Measurements from ENCODE around the gene JMJD8.

Gene JMJD8

DNA sequence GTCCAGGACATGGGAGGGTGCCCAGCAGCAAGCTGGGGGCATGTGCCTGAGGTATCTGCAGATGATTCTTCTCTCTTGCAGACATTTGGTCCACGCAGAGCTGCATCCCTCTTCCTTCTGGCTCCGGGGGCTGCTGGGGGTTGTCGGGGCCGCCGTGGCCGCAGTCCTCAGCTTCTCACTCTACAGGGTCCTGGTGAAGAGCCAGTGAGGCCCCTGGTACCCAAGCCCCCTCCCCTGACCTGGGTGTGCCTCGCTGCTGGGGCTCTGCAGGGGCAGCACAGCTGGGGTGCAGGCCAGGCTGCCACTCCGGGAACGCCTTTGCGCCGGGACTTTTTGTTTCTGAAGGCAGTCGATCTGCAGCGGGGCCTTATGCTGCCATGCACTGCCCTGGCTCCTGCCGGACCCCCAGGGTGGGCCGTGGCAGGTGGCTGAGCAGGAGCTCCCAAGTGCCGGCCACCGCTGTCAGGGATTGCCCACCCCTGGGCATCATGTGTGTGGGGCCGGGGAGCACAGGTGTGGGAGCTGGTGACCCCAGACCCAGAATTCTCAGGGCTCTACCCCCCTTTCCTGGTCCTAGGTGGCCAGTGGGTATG lies 10.6 kb downstream of the JMJD8 start:
- Histone ChIP-seq H3K36me3 (ENCODE audit: control insufficient read depth in 2 of 2, insufficient read depth in 2 of 2, low read length in 2 of 2) (peaks cover 13 to 20% of the 10 kb centered on the region in 2 donors), H3K27ac (ENCODE audit: low read length) (no peak overlapping the region), H3K27me3 (ENCODE audit: control insufficient read depth in 1 of 2, insufficient read depth in 2 of 2, low read length in 2 of 2) (peaks cover 0 to 4% of the 10 kb centered on the region in 2 donors), H3K4me3 (ENCODE audit: low read length in 2 of 2) (no peak overlapping the region), H3K9me3 (ENCODE audit: control insufficient read depth in 2 of 2, low read length in 2 of 2) (no peaks in the 10 kb centered on the region), H3K9ac (ENCODE audit: low read length in 2 of 2) (no peak overlapping the region), H3K4me1 (ENCODE audit: control insufficient read depth, insufficient read depth, low read length) (peaks cover 27% of the 10 kb centered on the region)

DNA sequence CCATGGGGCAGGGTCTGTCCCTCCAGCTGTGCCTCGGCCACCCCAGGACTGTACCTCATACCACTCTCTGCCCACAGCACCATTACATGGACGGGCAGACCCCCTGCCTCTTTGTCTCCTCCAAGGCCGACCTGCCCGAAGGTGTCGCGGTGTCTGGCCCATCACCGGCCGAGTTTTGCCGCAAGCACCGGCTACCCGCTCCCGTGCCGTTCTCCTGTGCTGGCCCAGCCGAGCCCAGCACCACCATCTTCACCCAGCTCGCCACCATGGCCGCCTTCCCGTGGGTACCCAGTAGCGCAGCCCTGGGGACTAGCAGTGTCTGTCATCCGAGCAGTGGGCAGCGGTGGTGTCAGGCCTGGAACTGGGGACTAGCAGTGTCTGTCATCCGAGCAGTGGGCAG lies 11.3 kb downstream of the JMJD8 start:
- Histone ChIP-seq H3K4me1 (ENCODE audit: control insufficient read depth, insufficient read depth, low read length) (peaks cover 27% of the 10 kb centered on the region), H3K27me3 (ENCODE audit: control insufficient read depth in 1 of 2, insufficient read depth in 2 of 2, low read length in 2 of 2) (peaks cover 0 to 4% of the 10 kb centered on the region in 2 donors), H3K9ac (ENCODE audit: low read length in 2 of 2) (no peak overlapping the region), H3K27ac (ENCODE audit: low read length) (no peak overlapping the region), H3K4me3 (ENCODE audit: low read length in 2 of 2) (no peak overlapping the region), H3K9me3 (ENCODE audit: control insufficient read depth in 2 of 2, low read length in 2 of 2) (no peaks in the 10 kb centered on the region), H3K36me3 (ENCODE audit: control insufficient read depth in 2 of 2, insufficient read depth in 2 of 2, low read length in 2 of 2) (peaks cover 13 to 20% of the 10 kb centered on the region in 2 donors)

DNA sequence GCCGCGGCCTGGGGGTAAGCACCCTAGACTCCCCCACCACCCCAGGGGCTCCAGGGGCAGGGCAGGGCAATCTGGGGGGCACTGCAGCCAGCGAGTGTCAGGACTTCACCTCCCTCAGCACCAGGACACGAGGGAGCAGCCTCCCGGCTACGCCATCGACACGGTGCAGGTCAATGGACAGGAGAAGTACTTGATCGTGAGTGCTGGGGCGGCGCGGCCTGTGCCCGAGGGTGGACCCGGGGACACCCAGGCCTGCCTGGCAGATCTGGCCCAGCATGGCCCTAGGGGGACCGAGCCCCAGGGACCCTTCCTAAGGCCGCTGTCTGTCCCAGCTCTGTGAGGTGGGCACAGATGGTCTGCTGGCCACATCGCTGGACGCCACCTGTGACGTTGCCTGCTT lies 11.8 kb downstream of the JMJD8 start:
- Histone ChIP-seq H3K4me3 (ENCODE audit: low read length in 2 of 2) (no peak overlapping the region), H3K36me3 (ENCODE audit: control insufficient read depth in 2 of 2, insufficient read depth in 2 of 2, low read length in 2 of 2) (peaks cover 13 to 20% of the 10 kb centered on the region in 2 donors), H3K4me1 (ENCODE audit: control insufficient read depth, insufficient read depth, low read length) (peaks cover 32% of the 10 kb centered on the region), H3K27ac (ENCODE audit: low read length) (no peak overlapping the region), H3K27me3 (ENCODE audit: control insufficient read depth in 1 of 2, insufficient read depth in 2 of 2, low read length in 2 of 2) (peaks cover 0 to 4% of the 10 kb centered on the region in 2 donors), H3K9me3 (ENCODE audit: control insufficient read depth in 2 of 2, low read length in 2 of 2) (no peaks in the 10 kb centered on the region), H3K9ac (ENCODE audit: low read length in 2 of 2) (no peak overlapping the region)

DNA sequence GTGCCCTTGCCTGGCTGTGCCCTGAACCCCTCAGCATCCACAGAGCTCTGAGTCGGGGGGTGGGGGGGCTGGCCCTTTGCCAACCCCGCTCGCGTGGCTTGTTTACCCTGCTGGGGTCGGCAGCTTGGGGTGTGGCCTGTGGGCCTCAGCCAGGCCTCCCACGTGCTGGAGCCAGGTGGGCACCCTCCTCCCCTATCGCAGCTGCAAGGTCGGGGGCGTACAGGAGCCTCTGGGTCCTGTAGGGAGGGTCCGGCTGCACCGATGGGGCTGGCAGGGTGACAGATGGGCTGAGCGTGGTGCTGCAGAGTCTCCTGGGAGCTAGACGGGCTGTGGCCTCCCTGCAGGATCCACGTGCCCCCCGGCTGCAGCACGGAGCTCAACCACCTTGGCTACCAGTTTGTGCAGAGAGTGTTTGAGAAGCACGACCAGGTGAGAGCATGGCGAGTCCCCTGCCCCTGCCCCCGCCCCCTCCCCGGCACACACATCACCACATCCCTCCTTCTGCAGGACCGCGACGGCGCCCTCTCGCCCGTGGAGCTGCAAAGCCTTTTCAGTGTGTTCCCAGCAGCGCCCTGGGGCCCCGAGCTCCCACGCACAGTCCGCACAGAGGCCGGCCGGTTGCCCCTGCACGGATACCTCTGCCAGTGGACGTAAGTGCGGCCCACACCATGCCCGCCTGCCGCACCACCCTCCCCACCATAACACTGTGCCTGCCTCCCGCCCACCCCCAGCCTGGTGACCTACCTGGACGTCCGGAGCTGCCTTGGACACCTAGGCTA lies 12.6 kb downstream of the JMJD8 start:
- Histone ChIP-seq H3K36me3 (ENCODE audit: control insufficient read depth in 2 of 2, insufficient read depth in 2 of 2, low read length in 2 of 2) (peaks cover 13 to 20% of the 10 kb centered on the region in 2 donors), H3K9ac (ENCODE audit: low read length in 2 of 2) (no peak overlapping the region), H3K4me1 (ENCODE audit: control insufficient read depth, insufficient read depth, low read length) (peaks cover 37% of the 10 kb centered on the region), H3K4me3 (ENCODE audit: low read length in 2 of 2) (no peak overlapping the region), H3K27me3 (ENCODE audit: control insufficient read depth in 1 of 2, insufficient read depth in 2 of 2, low read length in 2 of 2) (peaks cover 0 to 4% of the 10 kb centered on the region in 2 donors), H3K9me3 (ENCODE audit: control insufficient read depth in 2 of 2, low read length in 2 of 2) (no peaks in the 10 kb centered on the region), H3K27ac (ENCODE audit: low read length) (no peak overlapping the region)

DNA sequence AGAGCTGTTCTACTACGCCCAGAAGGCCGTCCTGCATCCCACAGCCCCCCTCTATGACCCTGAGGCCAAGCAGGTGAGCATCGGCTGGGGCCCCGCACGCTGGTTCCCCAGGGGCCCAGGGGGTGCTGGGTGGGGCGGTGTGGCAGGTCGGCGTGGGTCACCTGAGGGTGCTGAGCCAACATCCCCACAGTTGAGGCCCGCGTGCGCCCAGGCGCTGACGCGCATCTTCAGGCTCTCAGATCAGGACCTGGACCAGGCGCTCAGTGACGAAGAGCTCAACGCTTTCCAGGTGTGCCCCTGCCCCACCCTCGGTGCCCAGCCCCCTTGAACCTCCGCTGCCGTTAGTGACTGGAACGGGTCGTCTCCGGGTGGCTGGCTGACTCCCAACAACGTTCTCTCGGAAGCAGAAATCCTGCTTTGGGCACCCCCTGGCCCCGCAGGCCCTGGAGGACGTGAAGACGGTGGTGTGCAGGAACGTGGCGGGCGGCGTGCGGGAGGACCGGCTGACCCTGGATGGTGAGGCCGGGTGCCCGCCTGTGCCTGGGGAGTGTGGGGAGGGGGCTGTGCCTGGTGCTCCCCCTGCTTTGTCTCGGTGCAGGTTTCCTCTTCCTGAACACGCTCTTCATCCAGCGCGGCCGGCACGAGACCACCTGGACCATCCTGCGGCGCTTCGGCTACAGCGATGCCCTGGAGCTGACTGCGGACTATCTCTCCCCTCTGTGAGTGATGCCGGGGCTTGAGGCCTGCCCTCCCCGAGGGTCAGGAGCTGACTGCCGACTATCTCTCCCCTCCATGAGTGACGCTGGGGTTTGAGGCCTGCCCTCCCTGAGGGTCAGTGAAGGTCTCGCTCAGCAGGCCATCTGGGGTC lies 13.4 kb downstream of the JMJD8 start:
- Histone ChIP-seq H3K36me3 (ENCODE audit: control insufficient read depth in 2 of 2, insufficient read depth in 2 of 2, low read length in 2 of 2) (peaks cover 13 to 20% of the 10 kb centered on the region in 2 donors), H3K9ac (ENCODE audit: low read length in 2 of 2) (no peak overlapping the region), H3K4me3 (ENCODE audit: low read length in 2 of 2) (no peak overlapping the region), H3K4me1 (ENCODE audit: control insufficient read depth, insufficient read depth, low read length) (peaks cover 30% of the 10 kb centered on the region), H3K27me3 (ENCODE audit: control insufficient read depth in 1 of 2, insufficient read depth in 2 of 2, low read length in 2 of 2) (peaks cover 0 to 4% of the 10 kb centered on the region in 2 donors), H3K27ac (ENCODE audit: low read length) (no peak overlapping the region), H3K9me3 (ENCODE audit: control insufficient read depth in 2 of 2, low read length in 2 of 2) (no peaks in the 10 kb centered on the region)

DNA sequence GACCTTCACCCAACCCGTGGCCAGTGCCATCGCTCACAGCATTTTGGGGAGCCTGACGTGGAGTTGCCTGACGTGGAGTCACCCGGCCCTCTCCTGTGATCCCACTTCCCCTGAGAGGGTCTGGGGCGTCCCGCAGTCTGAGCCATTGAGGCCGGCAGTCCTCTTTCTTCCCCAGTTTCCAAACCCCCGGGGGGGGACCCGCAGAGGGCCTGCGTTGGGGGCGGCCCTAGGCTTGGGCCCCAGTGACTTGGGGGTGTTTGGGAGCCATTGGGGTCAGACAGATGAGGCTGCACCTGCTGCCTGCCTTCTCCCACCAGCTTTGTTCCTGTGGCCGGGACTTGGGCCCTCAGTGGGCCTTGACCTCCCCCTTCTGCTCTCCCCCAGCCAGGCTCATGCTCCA lies 14.5 kb downstream of the JMJD8 start:
- Histone ChIP-seq H3K27me3 (ENCODE audit: control insufficient read depth in 1 of 2, insufficient read depth in 2 of 2, low read length in 2 of 2) (no peaks in the 10 kb centered on the region), H3K9me3 (ENCODE audit: control insufficient read depth in 2 of 2, low read length in 2 of 2) (no peaks in the 10 kb centered on the region), H3K9ac (ENCODE audit: low read length in 2 of 2) (no peak overlapping the region), H3K4me1 (ENCODE audit: control insufficient read depth, insufficient read depth, low read length) (peaks cover 20% of the 10 kb centered on the region), H3K27ac (ENCODE audit: low read length) (no peak overlapping the region), H3K36me3 (ENCODE audit: control insufficient read depth in 2 of 2, insufficient read depth in 2 of 2, low read length in 2 of 2) (peaks cover 13 to 20% of the 10 kb centered on the region in 2 donors), H3K4me3 (ENCODE audit: low read length in 2 of 2) (peak overlapping the region in 1 of 2 donors; percentile 82)

DNA sequence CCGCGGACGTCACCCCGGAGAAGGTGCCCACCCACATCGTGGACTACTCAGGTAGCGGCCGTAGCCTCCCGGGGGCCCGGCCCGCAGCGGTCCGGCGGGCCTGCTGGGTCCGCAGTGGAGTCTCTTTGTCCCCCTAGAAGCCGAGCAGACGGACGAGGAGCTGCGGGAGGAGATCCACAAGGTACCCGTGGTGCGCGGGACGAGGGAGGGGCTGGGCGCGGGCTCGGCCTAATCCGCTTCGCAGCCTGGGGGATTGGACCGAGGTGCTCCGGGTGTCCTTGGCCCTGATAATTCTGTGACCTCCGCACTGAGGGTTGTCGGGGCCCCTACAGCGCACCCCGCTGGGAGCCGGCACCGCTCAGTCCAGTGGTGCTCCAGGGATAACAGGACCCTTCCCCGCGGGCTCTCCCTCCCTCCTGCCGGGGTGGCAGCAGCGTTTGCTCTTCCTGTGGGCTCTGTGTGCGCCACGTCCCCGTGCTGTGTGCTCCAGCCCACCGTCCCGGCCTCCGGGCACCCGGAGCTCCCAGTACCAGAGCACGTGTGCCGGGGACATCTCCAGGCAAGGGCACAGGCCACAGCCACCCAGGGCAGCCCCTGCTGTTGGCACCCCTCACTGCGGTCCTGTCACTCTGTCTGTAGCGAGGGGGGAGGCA lies 15.5 kb downstream of the JMJD8 start:
- no peaks in the 10 kb centered on the region for H3K9me3 ChIP-seq (ENCODE audit: control insufficient read depth in 2 of 2, low read length in 2 of 2)
- peak overlapping the region; percentile 58 to 82 for H3K4me3 ChIP-seq (ENCODE audit: low read length in 2 of 2)
- H3K36me3 ChIP-seq (ENCODE audit: control insufficient read depth in 2 of 2, insufficient read depth in 2 of 2, low read length in 2 of 2): peaks cover 13 to 20% of the 10 kb centered on the region in 2 donors
- peak overlapping the region; percentile 75 to 93 for H3K9ac ChIP-seq (ENCODE audit: low read length in 2 of 2)
- H3K27ac ChIP-seq (ENCODE audit: low read length): peak overlapping the region; percentile 66
- H3K4me1 ChIP-seq (ENCODE audit: control insufficient read depth, insufficient read depth, low read length): peaks cover 20% of the 10 kb centered on the region
- no peaks in the 10 kb centered on the region for H3K27me3 ChIP-seq (ENCODE audit: control insufficient read depth in 1 of 2, insufficient read depth in 2 of 2, low read length in 2 of 2)

DNA sequence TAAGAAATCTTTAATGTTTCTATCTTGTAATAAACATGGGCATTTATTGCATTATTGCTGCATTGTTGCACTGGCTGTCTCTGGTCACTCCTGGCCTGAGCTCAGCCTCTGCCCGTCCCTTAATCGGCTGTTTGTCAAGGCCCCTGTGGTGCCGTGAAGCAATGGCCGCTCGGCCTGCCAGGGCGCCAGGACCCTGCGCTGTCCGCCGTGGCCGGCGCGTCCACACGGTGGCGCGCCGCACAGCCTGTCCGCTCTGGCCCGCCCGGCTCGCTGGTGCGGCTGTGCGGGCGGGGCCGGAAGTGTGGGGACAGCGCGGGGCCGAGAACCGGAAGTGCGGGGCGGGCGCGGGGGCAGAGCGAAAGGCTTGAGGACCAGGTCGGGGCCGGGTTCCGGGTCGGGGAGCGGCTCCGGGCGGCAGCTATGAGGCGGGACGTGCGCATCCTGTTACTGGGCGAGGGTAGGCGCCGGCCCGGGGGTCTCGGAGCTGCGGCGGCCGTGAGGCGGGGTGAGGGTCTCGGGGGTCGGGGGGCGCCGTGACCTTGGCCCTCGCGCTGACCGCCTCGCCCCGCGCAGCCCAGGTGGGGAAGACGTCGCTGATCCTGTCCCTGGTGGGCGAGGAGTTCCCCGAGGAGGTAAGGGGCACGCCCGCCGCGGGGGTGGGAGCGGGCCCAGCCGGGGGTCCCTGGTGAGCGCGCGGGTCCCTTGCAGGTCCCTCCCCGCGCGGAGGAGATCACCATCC lies 16.2 kb downstream of the JMJD8 start, which contains the start of gene RHOT2:
TSS of gene RHOT2 (plus strand) at position 353 of the 739 bp plus-strand sequence. CDS start at position 421, 68 bp downstream.
- H3K27me3 ChIP-seq (ENCODE audit: control insufficient read depth in 1 of 2, insufficient read depth in 2 of 2, low read length in 2 of 2): no peaks in the 10 kb centered on the region
- H3K27ac ChIP-seq (ENCODE audit: low read length): peak within 1 kb of the TSS; percentile 66
- no peaks in the 10 kb centered on the region for H3K9me3 ChIP-seq (ENCODE audit: control insufficient read depth in 2 of 2, low read length in 2 of 2)
- peaks cover 12 to 20% of the 10 kb centered on the region in 2 donors for H3K36me3 ChIP-seq (ENCODE audit: control insufficient read depth in 2 of 2, insufficient read depth in 2 of 2, low read length in 2 of 2)
- peak within 1 kb of the TSS; percentile 58 to 82 for H3K4me3 ChIP-seq (ENCODE audit: low read length in 2 of 2)
- H3K4me1 ChIP-seq (ENCODE audit: control insufficient read depth, insufficient read depth, low read length): peaks cover 20% of the 10 kb centered on the region
- peak within 1 kb of the TSS; percentile 75 to 93 for H3K9ac ChIP-seq (ENCODE audit: low read length in 2 of 2)

DNA sequence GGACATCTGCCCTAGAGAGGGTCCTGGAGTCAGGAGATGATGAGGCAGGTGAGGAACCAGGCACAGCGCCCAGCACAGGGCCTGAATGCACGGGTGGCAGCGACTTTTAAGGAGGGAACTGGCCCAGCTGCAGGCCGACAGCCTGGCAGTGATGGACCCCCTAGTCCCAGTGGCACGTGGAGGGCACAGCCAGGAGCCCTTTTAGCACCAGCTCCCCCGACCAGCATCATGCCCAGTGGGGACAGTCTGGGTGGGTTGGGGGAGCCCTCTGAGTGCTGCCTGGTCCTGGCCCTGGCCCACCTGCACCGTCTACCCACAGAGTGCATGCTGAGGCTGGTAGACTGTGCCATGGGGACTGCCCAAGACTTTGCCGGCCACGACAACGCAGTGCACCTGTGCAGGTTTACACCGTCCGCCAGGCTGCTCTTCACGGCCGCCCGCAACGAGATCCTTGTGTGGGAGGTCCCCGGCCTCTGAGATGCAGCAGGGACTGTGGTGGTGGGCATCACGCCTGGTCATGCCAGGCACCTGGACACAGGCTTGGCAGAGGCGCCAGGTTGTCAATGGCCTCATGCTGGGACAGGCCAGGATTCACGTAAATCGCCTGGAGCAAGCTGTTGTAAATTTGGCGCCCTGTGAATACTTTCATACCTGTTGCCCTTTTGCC lies 16.9 kb downstream of the JMJD8 start:
- Histone ChIP-seq H3K4me3 (ENCODE audit: low read length in 2 of 2) (peak overlapping the region in 1 of 2 donors; percentile 82), H3K9ac (ENCODE audit: low read length in 2 of 2) (peak overlapping the region; percentile 72 to 93)

More for the DNA sequence above, 16.9 kb downstream of the JMJD8 start:
- Histone ChIP-seq H3K4me1 (ENCODE audit: control insufficient read depth, insufficient read depth, low read length) (peaks cover 20% of the 10 kb centered on the region), H3K27me3 (ENCODE audit: control insufficient read depth in 1 of 2, insufficient read depth in 2 of 2, low read length in 2 of 2) (no peaks in the 10 kb centered on the region), H3K27ac (ENCODE audit: low read length) (peak overlapping the region; percentile 66), H3K9me3 (ENCODE audit: control insufficient read depth in 2 of 2, low read length in 2 of 2) (no peaks in the 10 kb centered on the region), H3K36me3 (ENCODE audit: control insufficient read depth in 2 of 2, insufficient read depth in 2 of 2, low read length in 2 of 2) (peaks cover 6 to 16% of the 10 kb centered on the region in 2 donors)

Data from stomach smooth muscle (tissue), 2 donors.